ENCODE results near the gene TEX101.

- no peak for TF ChIP-seq CTCF (IDR thresholded peaks at IDR 0.05)
- TF ChIP-seq POLR2A (IDR thresholded peaks at IDR 0.05), result no peak
- no peak for TF ChIP-seq POLR2AphosphoS5 (IDR thresholded peaks at IDR 0.05)
These were observed 2.2 kb upstream of the TEX101 start for GRCh38 chr19:43412441-43412840.

All from sigmoid colon (tissue), 4 donors.